DOHH2 (cell line): ENCODE measurements around the gene EPHA4.

Source experiments
- H3F3A ChIP-seq: fragments of 200-600 bp; sonication (generic), shearing (Covaris generic); 2 replicates; pipeline ENCODE4 v1.6.0; 2016; ENCODE audit warnings: antibody characterized with exemption, mild to moderate bottlenecking; ENCODE audit not compliant: control insufficient read depth, insufficient read depth
- H3K27ac ChIP-seq: fragments of 200-600 bp; sonication (generic); 2 replicates; pipeline ENCODE4 v1.5.1; 2014; ENCODE audit warnings: low read depth, mild to moderate bottlenecking, low read length, moderate library complexity
- H3K27me3 ChIP-seq: fragments of 200-600 bp; sonication (generic); 2 replicates; pipeline ENCODE4 v1.6.1; 2014; ENCODE audit warnings: mild to moderate bottlenecking, low read length, mixed read lengths; ENCODE audit not compliant: control insufficient read depth
- H3K36me3 ChIP-seq: fragments of 200-600 bp; sonication (generic); 2 replicates; pipeline ENCODE4 v1.6.1; 2014; ENCODE audit warnings: mild to moderate bottlenecking, low read length, moderate library complexity, mixed read lengths; ENCODE audit not compliant: control insufficient read depth
- H3K4me1 ChIP-seq: fragments of 200-600 bp; sonication (generic); 2 replicates; pipeline ENCODE4 v1.6.1; 2014; ENCODE audit warnings: mild to moderate bottlenecking, low read length, mixed read lengths; ENCODE audit not compliant: control insufficient read depth
- H3K4me2 ChIP-seq: fragments of 200-600 bp; sonication (generic); 2 replicates; pipeline ENCODE4 v1.6.0; 2014; ENCODE audit warnings: mild to moderate bottlenecking, low read length, moderate library complexity
- H3K4me3 ChIP-seq: fragments of 200-600 bp; sonication (generic); 2 replicates; pipeline ENCODE4 v1.5.1; 2014; ENCODE audit warnings: mild to moderate bottlenecking, low read length, mixed read lengths
- H3K79me2 ChIP-seq: fragments of 200-600 bp; sonication (generic); 2 replicates; pipeline ENCODE4 v1.6.1; 2014; ENCODE audit warnings: mild to moderate bottlenecking, low read length, mixed read lengths; ENCODE audit not compliant: control insufficient read depth
- H3K9me2 ChIP-seq: fragments of 200-600 bp; sonication (generic); replicated peaks from 2 replicates; pipeline ENCODE4 v1.6.1; 2014; ENCODE audit warnings: mild to moderate bottlenecking, low read length, mixed read lengths; ENCODE audit not compliant: control insufficient read depth
- H3K9me3 ChIP-seq: fragments of 200-600 bp; sonication (generic); 2 replicates; pipeline ENCODE4 v1.6.1; 2014; ENCODE audit warnings: antibody characterized with exemption, low read length, mixed read lengths; ENCODE audit not compliant: control insufficient read depth, insufficient read depth
- H4K20me1 ChIP-seq: fragments of 200-600 bp; sonication (generic); 2 replicates; pipeline ENCODE4 v1.6.0; 2014; ENCODE audit warnings: low read depth, mild to moderate bottlenecking, antibody characterized with exemption, low read length, moderate library complexity; ENCODE audit not compliant: control insufficient read depth, insufficient read depth
- CTCF ChIP-seq: fragments of 200-600 bp; sonication (generic); IDR thresholded peaks from one replicate; pipeline ENCODE4 v1.5.1; 2014; ENCODE audit warnings: antibody characterized with exemption, mild to moderate bottlenecking, low read depth, low read length; ENCODE audit not compliant: poor library complexity, severe bottlenecking
- EZH2phosphoT487 ChIP-seq: fragments of 200-600 bp; sonication (generic); IDR thresholded peaks from 2 replicates; pipeline ENCODE4 v1.6.1; 2017; ENCODE audit warnings: borderline replicate concordance, mild to moderate bottlenecking, antibody characterized with exemption, low read length, moderate library complexity, mixed read lengths

EPHA4 gene

GRCh38 chr2:221461901-221462300 is 110.2 kb downstream of the EPHA4 start:
- Histone ChIP-seq H3K27me3 (no peaks in the 10 kb centered on the region), H3F3A (no peaks in the 10 kb centered on the region), H3K4me2 (no peak overlapping the region), H3K79me2 (no peaks in the 10 kb centered on the region), H3K9me2 (no peaks in the 10 kb centered on the region), H4K20me1 (no peaks in the 10 kb centered on the region), H3K36me3 (no peaks in the 10 kb centered on the region), H3K4me1 (peaks cover 31% of the 10 kb centered on the region), H3K27ac (no peak overlapping the region), H3K9me3 (no peaks in the 10 kb centered on the region), H3K4me3 (no peak overlapping the region)
- TF ChIP-seq CTCF, result no peak
- TF ChIP-seq EZH2phosphoT487, result no peak

- TF ChIP-seq EZH2phosphoT487, result no peak
- Histone ChIP-seq H3K9me3 (no peaks in the 10 kb centered on the region), H3K36me3 (no peaks in the 10 kb centered on the region), H3K4me1 (peaks cover 22% of the 10 kb centered on the region), H3K9me2 (no peaks in the 10 kb centered on the region), H3F3A (no peaks in the 10 kb centered on the region), H3K4me2 (no peak overlapping the region), H3K27me3 (no peaks in the 10 kb centered on the region), H4K20me1 (no peaks in the 10 kb centered on the region), H3K79me2 (no peaks in the 10 kb centered on the region), H3K4me3 (no peak overlapping the region), H3K27ac (no peak overlapping the region)
These were observed 112.0 kb downstream of the EPHA4 start for GRCh38 chr2:221460136-221460535.

- no peaks in the 10 kb centered on the region for H3F3A ChIP-seq
- H3K27me3 ChIP-seq, result no peaks in the 10 kb centered on the region
- no peaks in the 10 kb centered on the region for H3K36me3 ChIP-seq
- H3K4me1 ChIP-seq, result peaks cover 13% of the 10 kb centered on the region
- no peaks in the 10 kb centered on the region for H4K20me1 ChIP-seq
- H3K27ac ChIP-seq, result no peak overlapping the region
- H3K79me2 ChIP-seq, result no peaks in the 10 kb centered on the region
- no peaks in the 10 kb centered on the region for H3K9me3 ChIP-seq
- no peaks in the 10 kb centered on the region for H3K9me2 ChIP-seq
- TF ChIP-seq CTCF, result no peak
- TF ChIP-seq EZH2phosphoT487, result no peak
- no peak overlapping the region for H3K4me3 ChIP-seq
- H3K4me2 ChIP-seq, result no peak overlapping the region
These were observed 113.5 kb downstream of the EPHA4 start for GRCh38 chr2:221458578-221458977.

- Histone ChIP-seq H3K9me3 (no peaks in the 10 kb centered on the region), H3K9me2 (no peaks in the 10 kb centered on the region), H3K27me3 (no peaks in the 10 kb centered on the region), H3K4me3 (no peak overlapping the region), H4K20me1 (no peaks in the 10 kb centered on the region), H3K79me2 (no peaks in the 10 kb centered on the region), H3K36me3 (no peaks in the 10 kb centered on the region), H3K4me2 (no peak overlapping the region), H3K27ac (no peak overlapping the region), H3F3A (no peaks in the 10 kb centered on the region), H3K4me1 (peaks cover 4% of the 10 kb centered on the region; the same call in 1 of the 2 replicates)
- no peak for TF ChIP-seq CTCF
- TF ChIP-seq EZH2phosphoT487, result no peak
These were observed 116.9 kb downstream of the EPHA4 start for GRCh38 chr2:221455214-221455613.
